HG03196 (cell line): Measurements from ENCODE around the gene SYT17.

Experiments
- ATAC-seq: cut with Tn5 transposase; IDR thresholded peaks from one replicate; pipeline ENCODE4 v1.9.1; 2021; ENCODE audit not compliant: unreplicated experiment

Gene SYT17

GRCh38 chr16:19242987-19243575 is 75.0 kb downstream of the SYT17 start:
- no peak for ATAC-seq

- no peak for ATAC-seq
Observed at GRCh38 chr16:19245326-19245925, 77.4 kb downstream of the SYT17 start.

DNA sequence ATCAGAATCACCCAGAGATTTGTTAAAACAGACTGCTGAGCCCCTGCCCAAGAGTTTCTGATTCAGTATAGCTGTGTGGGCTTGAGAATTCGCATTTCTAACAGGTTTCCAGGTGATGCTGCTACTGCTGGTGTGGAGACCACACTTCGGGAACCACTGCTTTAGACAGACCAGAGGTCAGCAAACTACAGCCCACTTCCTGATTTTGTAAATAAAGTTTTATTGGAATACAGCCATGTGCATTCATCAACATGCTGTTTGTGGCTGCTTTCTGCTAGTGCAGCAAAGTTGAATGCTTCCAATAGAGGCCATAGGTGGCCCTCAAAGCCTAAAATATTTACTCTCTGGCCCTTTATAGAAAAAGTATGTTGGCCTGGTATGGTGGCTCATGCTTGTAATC is 84.9 kb downstream of the SYT17 start:
- no peak for ATAC-seq

DNA sequence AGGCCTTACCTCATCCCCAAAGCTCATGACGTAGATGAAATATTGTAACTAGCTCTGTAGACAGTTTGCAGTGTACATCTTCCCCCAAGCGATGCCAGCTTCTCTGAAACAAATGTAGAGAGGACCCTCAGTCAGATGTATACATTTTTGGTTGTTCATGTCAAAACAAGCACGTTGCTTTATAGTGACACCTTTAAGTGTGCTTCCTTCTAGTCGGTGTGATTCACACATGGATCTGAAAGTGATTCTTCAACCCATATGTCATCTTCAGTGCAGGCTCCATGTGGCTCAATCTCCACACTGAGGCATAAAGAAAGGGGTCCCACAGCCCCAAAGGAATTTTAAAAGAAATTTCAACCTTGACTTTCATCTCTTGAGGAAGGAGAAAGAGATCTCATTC is 86.6 kb downstream of the SYT17 start:
- ATAC-seq = no peak

DNA sequence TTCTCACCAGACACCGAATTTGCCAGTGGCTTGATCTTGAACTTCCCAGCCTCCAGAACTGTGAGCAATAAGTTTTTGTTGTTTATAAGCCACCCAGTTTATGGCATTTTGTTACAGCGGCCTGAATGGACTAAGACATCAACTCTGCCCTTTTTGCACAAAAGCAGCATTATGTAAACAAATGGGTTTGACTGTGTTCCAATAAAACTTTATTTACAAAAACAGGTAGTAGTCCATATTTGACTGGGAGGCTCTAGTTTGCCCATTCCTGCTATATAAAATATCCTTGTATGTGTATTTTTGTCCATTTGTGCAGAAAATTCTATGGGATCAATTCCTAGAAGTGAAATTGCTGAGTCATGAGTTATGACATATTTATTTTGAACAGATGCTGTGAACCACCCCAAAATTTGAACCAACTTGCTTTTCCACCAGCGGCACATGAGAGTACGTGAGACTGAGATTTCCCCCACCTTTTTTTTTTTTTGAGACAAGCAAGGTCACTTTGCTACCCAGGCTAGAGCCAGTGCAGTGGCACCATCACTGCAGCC is 96.2 kb downstream of the SYT17 start:
- no peak for ATAC-seq

- no peak for ATAC-seq
Observed at GRCh38 chr16:19265380-19265930, 97.4 kb downstream of the SYT17 start.

DNA sequence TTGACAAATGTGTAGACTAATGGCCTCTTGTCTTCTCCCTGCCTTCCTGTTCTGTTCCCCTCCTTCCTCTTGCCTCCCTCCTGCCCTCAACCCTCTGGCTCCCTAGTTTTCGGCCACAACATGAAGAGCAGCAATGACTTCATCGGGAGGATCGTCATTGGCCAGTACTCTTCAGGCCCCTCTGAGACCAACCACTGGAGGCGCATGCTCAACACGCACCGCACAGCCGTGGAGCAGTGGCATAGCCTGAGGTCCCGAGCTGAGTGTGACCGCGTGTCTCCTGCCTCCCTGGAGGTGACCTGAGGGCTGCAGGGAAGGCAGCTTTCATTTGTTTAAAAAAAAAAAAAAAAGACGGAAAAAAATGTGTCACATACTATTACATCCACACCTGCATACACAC is 98.7 kb downstream of the SYT17 start:
- no peak for ATAC-seq

GRCh38 chr16:19269098-19269497 is 101.1 kb downstream of the SYT17 start:
- ATAC-seq = no peak

DNA sequence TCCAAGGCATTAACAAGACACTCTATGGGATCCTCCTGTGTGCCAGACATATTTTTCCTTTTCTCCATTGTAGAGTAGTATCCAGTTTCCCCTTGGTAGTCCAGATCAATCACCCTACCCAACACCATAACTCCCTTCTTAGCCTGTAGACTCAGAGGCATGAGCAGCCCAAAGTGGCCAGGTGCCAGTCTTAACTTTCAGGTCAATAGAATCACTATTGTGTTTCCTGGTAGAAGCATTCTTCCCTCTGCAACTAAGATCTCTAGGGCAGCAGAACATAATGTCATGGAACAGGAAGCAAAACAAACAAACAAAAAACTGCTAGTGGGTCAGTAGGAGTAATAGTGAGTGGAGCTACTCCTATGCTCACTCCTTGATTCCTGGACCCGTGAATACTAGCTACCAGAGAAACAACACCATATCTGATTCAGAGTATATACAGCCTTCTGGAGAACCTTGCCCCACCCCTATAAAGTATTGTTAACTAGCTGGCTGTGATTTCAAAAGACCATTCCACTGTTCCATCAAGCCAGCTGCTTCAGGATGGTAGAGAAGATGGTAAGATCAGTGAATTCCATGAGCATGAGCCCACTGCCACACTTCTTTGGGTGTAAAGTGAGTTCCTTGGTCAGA is 106.2 kb downstream of the SYT17 start:
- no peak for ATAC-seq

- no peak for ATAC-seq
Observed at GRCh38 chr16:19278403-19278802, 110.4 kb downstream of the SYT17 start.

GRCh38 chr16:19281246-19281645 is 113.2 kb downstream of the SYT17 start:
- no peak for ATAC-seq

DNA sequence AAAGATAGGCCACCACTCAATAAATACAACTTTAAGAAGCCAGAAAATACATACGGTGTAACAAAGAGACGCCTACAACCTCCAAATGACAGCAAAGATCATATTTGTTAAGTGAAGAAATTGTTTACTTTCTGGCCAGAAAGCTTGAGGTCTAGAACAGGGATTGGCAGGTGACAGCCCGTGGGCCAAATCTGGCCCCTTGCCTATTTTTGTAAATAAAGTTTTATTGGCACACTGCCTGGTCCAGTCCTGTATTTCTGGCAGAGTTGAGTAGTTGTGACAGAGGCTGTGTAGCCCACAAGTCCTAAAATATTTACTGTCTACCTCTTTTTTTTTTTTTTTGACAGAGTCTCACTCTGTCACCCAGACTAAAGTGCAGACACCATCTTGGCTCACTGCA is 114.1 kb downstream of the SYT17 start:
- no peak for ATAC-seq

GRCh38 chr16:19283637-19284036 is 115.6 kb downstream of the SYT17 start:
- no peak for ATAC-seq

DNA sequence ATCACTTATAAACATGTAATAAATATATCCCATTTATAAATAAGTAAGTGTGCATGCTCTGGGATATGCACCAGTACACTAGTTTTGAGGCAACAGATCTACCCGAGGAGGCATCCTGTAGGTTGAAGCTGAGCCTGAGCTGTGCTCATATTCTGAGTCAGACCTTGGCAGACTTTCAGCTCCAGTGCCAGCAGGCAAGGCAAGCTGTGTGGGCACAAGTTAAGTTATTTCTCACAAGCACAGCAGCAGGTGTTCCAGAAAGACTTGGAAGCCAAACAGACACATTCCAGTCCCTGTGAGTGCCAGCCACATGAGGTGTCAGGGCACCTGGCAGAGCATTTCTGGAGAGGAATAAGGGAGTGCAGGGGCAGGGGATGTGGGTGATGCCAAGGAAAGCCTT is 116.2 kb downstream of the SYT17 start:
- ATAC-seq = no peak

DNA sequence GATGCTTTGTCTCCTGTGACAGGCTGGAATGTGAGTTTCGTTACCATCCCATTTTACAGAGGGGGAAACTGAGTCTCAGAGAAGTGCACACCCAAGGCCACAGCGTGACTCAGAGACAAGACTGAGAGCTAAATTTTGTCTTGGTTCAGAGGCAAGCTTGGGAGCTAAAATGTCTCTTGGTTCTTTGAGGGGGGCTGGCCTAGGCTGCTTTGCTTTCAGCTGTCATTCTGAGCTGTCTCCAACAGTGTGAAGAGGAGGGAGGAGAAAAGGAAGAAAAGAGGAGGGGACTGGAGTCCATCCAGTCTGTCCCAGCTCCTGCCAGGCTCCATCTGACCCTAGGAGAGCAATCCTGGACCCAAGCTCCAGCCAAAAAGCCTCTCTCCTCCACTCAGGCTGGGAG is 117.4 kb downstream of the SYT17 start, which contains the start of gene CLEC19A:
CLEC19A (plus strand) TSS at position 301 of the 400 bp plus-strand sequence. CDS start 121 bp downstream, outside the sequence.
- ATAC-seq = no peak

DNA sequence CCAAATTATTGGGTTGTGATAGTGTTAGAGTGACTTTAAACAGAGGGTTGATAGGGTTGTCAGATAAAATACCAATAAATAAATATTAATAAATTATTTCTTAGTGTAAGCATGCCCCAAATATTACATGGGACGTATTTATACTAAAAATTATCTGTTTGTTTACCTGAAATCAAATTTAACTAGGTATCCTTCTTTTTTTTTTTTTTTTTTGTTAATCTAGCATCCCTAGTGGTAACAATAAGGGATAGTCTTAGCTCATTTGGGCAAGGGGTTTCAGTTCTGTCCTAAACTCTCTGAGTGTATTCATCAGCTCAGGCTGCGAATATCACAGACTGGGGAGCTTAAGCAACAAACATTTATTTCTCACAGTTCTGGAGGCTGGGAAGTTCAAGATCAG is 118.8 kb downstream of the SYT17 start:
- ATAC-seq = no peak

DNA sequence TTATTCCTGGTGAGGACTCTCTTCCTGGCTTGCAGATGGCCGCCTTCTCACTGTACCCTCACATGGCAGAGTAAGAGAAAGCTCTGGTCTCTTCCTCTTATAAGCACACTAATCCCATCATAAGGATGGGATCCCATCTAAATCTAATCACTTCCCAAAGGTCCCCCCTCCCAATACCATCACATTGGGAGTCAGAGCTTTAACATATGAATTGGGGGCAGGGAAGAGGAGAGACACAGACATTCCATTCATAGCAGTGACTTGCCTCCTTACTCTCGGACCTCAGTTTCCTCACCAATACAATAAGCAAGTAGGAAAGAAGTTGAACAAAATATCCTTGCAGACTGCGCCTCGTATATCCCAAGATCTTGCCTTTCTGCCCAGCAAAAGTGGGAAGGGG is 119.2 kb downstream of the SYT17 start:
- ATAC-seq = no peak

- ATAC-seq = no peak
Observed at GRCh38 chr16:19288872-19289799, 121.1 kb downstream of the SYT17 start.

DNA sequence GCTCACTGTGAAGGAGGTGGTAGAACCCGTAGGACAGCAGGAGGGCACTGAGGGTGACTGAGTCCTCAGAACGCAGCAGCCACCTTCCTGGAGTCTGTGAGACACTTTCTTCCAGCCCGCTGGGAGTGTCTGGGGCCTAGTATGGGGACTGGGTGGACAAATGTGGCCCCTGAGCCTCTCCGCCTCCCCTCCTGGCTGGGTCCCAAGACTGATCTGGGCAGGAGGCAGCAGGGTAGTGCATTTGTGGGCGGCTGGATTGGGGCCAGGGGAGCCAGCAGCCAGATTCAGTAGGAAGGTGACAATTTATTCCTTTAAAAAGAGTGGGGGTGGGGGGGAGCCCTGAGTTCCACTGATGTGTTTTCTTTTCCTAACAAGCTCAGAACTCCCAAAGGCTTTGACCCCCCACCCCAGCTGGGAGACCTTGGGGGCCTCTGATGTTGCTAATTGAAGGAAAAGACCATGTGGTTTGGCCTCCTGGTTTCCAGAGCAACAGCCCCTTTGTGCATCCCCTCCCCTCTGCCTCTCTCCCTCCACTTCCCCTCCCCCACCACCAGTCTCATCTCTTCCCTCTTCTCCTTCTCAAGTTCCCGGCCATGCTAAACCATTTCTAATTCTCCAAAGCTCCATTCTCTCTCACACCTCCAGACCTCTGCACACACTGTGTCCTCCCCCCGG is 121.9 kb downstream of the SYT17 start:
- no peak for ATAC-seq

- no peak for ATAC-seq
Observed at GRCh38 chr16:19290860-19291259, 122.8 kb downstream of the SYT17 start.
